Neural cell (in vitro differentiated cells): ENCODE data around the gene E4F1. TPM values are rescaled to one million over a fixed set of nuclear protein-coding genes. Genes with fewer than 3 reads are reported as not detected.

Experiments
- H2AFZ ChIP-seq: fragments of 200-600, 300-800 bp; sonication (generic), shearing (Covaris generic); 2 replicates; pipeline ENCODE4 v1.6.0; 2014; ENCODE audit warnings: low read depth, mild to moderate bottlenecking, antibody characterized with exemption, low read length, moderate library complexity
- H3F3A ChIP-seq: fragments of 200-600 bp; shearing (Covaris generic); 2 replicates; pipeline ENCODE4 v1.6.1; 2016; ENCODE audit warnings: mild to moderate bottlenecking, moderate library complexity, mixed read lengths, antibody characterized with exemption, low read length; ENCODE audit not compliant: insufficient read depth, poor library complexity, severe bottlenecking
- H3K27ac ChIP-seq: fragments of 200-600, 300-800 bp; sonication (generic), shearing (Covaris generic); 2 replicates; pipeline ENCODE4 v1.5.1; 2014; ENCODE audit warnings: mild to moderate bottlenecking, low read length, moderate library complexity
- H3K27me3 ChIP-seq: fragments of 300-800, 200-600 bp; sonication (generic), shearing (Covaris generic); 2 replicates; pipeline ENCODE4 v1.6.0; 2014; ENCODE audit warnings: mild to moderate bottlenecking, low read depth, low read length, moderate library complexity; ENCODE audit not compliant: insufficient read depth
- H3K36me3 ChIP-seq: fragments of 300-800, 200-600 bp; sonication (generic), shearing (Covaris generic); 2 replicates; pipeline ENCODE4 v1.5.1; 2014; ENCODE audit warnings: mild to moderate bottlenecking, antibody characterized with exemption, low read length, moderate library complexity; ENCODE audit not compliant: insufficient read depth
- H3K4me2 ChIP-seq: fragments of 300-800, 200-600 bp; sonication (generic), shearing (Covaris generic); 2 replicates; pipeline ENCODE4 v1.6.0; 2014; ENCODE audit warnings: mild to moderate bottlenecking, low read length
- H3K4me3 ChIP-seq: fragments of 300-800, 200-600 bp; sonication (generic), shearing (Covaris generic); 2 replicates; pipeline ENCODE4 v1.5.1; 2014; ENCODE audit warnings: mild to moderate bottlenecking, low read length, moderate library complexity
- H3K79me2 ChIP-seq: fragments of 200-600 bp; shearing (Covaris generic); replicated peaks from 2 replicates; pipeline ENCODE4 v1.6.0; 2014; ENCODE audit warnings: mild to moderate bottlenecking, low read length, moderate library complexity; ENCODE audit not compliant: insufficient read depth
- H3K9ac ChIP-seq: fragments of 300-800, 200-600 bp; sonication (generic), shearing (Covaris generic); 2 replicates; pipeline ENCODE4 v1.6.1; 2016; ENCODE audit warnings: mild to moderate bottlenecking, low read length, mixed read lengths
- H3K9me2 ChIP-seq: fragments of 200-600 bp; shearing (Covaris generic); 2 replicates; pipeline ENCODE4 v1.6.1; 2016; ENCODE audit warnings: mild to moderate bottlenecking, low read length, mixed read lengths; ENCODE audit not compliant: insufficient read depth
- H3K9me3 ChIP-seq: fragments of 200-600, 300-800 bp; sonication (generic), shearing (Covaris generic); 2 replicates; pipeline ENCODE4 v1.6.1; 2016; ENCODE audit warnings: mild to moderate bottlenecking, mixed run types, low read length, moderate library complexity, mixed read lengths
- H4K20me1 ChIP-seq: fragments of 200-600 bp; shearing (Covaris generic); 2 replicates; pipeline ENCODE4 v1.6.1; 2016; ENCODE audit warnings: mild to moderate bottlenecking, mixed run types; ENCODE audit not compliant: insufficient read depth
- EP300 ChIP-seq: fragments of 450-650 bp; conservative IDR thresholded peaks from 2 replicates; pipeline ENCODE4 v1.6.1; 2014; ENCODE audit warnings: antibody characterized with exemption, mild to moderate bottlenecking, moderate library complexity; ENCODE audit not compliant: poor library complexity, severe bottlenecking
- EZH2 ChIP-seq: fragments of 200-600, 300-800 bp; shearing (Covaris generic), sonication (generic); IDR thresholded peaks from 2 replicates; pipeline ENCODE4 v1.6.1; 2014; ENCODE audit warnings: antibody characterized with exemption, low read length, borderline replicate concordance, mild to moderate bottlenecking; ENCODE audit not compliant: insufficient read depth, poor library complexity, severe bottlenecking
- MXI1 ChIP-seq: fragments of 450-650 bp; conservative IDR thresholded peaks from 2 replicates; pipeline ENCODE4 v1.6.1; 2014; ENCODE audit warnings: antibody characterized with exemption, mild to moderate bottlenecking; ENCODE audit not compliant: poor library complexity, severe bottlenecking
- POLR2AphosphoS5 ChIP-seq: IDR thresholded peaks from 2 replicates; pipeline ENCODE4 v1.6.1; 2012
- RAD21 ChIP-seq: fragments of 450-650 bp; conservative IDR thresholded peaks from 2 replicates; pipeline ENCODE4 v1.6.1; 2014; ENCODE audit warnings: antibody characterized with exemption, mild to moderate bottlenecking, moderate library complexity
- SMC3 ChIP-seq: fragments of 450-650 bp; conservative IDR thresholded peaks from 2 replicates; pipeline ENCODE4 v1.6.1; 2014; ENCODE audit warnings: antibody characterized with exemption, mild to moderate bottlenecking, moderate library complexity; ENCODE audit not compliant: poor library complexity
- TAF1 ChIP-seq: IDR thresholded peaks from 2 replicates; pipeline ENCODE4 v1.6.1; 2012; ENCODE audit warnings: low read depth
- polyA plus RNA-seq: library from polyadenylated mRNA; depleted of rRNA; stranded (reverse); fragments of >200 nt; gene quantifications from 2 replicates; pipeline ENCODE4 v1.2.3, GENCODE V29; 2014
- TF ChIP-seq, protein P1 (sequence below): IDR thresholded peaks from 2 replicates; pipeline ENCODE4 v1.6.1; 2012; ENCODE audit warnings: borderline replicate concordance
- TF ChIP-seq, protein P2 (sequence below): fragments of 450-650 bp; IDR thresholded peaks from 2 replicates; pipeline ENCODE4 v1.5.1; 2014; ENCODE audit warnings: antibody characterized with exemption, mild to moderate bottlenecking, moderate library complexity; ENCODE audit not compliant: poor library complexity, severe bottlenecking

Gene E4F1
- polyA plus RNA-seq, 1 donor from 2014 or later, result 64.9 TPM

DNA sequence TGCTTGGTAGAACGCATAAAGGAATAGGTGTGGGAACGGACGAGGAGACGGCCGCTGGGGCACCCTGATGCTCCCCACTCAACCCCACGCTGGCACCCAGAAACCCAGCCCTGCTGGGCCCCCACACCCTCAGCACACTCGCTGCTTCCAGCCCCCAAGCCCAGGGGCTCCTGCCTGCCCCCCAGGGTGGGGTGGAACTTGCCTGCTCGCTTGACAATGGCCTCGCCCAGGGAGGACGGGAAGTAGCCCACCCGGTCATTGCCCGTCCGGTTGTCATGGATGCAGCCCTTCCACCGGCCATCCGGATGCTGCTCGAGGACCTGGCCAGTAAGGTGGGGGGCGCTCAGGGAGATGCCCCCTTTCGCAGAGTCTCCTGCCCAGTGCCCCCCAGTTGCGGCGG lies 36.9 kb upstream of the E4F1 start:
- H3K9me3 ChIP-seq, result no peaks in the 10 kb centered on the region
- H3F3A ChIP-seq, result no peaks in the 10 kb centered on the region
- no peaks in the 10 kb centered on the region for H4K20me1 ChIP-seq
- H3K9ac ChIP-seq, result no peak overlapping the region
- no peaks in the 10 kb centered on the region for H3K9me2 ChIP-seq
- no peaks in the 10 kb centered on the region for H3K79me2 ChIP-seq
- no peak overlapping the region for H3K27ac ChIP-seq
- no peak overlapping the region for H2AFZ ChIP-seq
- H3K4me2 ChIP-seq, result no peak overlapping the region
- H3K36me3 ChIP-seq, result no peaks in the 10 kb centered on the region
- H3K27me3 ChIP-seq, result no peaks in the 10 kb centered on the region
- no peak for TF ChIP-seq TAF1
- no peak for TF ChIP-seq SMC3
- TF ChIP-seq, protein P1, sequence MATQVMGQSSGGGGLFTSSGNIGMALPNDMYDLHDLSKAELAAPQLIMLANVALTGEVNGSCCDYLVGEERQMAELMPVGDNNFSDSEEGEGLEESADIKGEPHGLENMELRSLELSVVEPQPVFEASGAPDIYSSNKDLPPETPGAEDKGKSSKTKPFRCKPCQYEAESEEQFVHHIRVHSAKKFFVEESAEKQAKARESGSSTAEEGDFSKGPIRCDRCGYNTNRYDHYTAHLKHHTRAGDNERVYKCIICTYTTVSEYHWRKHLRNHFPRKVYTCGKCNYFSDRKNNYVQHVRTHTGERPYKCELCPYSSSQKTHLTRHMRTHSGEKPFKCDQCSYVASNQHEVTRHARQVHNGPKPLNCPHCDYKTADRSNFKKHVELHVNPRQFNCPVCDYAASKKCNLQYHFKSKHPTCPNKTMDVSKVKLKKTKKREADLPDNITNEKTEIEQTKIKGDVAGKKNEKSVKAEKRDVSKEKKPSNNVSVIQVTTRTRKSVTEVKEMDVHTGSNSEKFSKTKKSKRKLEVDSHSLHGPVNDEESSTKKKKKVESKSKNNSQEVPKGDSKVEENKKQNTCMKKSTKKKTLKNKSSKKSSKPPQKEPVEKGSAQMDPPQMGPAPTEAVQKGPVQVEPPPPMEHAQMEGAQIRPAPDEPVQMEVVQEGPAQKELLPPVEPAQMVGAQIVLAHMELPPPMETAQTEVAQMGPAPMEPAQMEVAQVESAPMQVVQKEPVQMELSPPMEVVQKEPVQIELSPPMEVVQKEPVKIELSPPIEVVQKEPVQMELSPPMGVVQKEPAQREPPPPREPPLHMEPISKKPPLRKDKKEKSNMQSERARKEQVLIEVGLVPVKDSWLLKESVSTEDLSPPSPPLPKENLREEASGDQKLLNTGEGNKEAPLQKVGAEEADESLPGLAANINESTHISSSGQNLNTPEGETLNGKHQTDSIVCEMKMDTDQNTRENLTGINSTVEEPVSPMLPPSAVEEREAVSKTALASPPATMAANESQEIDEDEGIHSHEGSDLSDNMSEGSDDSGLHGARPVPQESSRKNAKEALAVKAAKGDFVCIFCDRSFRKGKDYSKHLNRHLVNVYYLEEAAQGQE, result no peak
- no peak for TF ChIP-seq EZH2
- TF ChIP-seq MXI1, result no peak
- TF ChIP-seq, protein P2, sequence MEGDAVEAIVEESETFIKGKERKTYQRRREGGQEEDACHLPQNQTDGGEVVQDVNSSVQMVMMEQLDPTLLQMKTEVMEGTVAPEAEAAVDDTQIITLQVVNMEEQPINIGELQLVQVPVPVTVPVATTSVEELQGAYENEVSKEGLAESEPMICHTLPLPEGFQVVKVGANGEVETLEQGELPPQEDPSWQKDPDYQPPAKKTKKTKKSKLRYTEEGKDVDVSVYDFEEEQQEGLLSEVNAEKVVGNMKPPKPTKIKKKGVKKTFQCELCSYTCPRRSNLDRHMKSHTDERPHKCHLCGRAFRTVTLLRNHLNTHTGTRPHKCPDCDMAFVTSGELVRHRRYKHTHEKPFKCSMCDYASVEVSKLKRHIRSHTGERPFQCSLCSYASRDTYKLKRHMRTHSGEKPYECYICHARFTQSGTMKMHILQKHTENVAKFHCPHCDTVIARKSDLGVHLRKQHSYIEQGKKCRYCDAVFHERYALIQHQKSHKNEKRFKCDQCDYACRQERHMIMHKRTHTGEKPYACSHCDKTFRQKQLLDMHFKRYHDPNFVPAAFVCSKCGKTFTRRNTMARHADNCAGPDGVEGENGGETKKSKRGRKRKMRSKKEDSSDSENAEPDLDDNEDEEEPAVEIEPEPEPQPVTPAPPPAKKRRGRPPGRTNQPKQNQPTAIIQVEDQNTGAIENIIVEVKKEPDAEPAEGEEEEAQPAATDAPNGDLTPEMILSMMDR, result no peak
- no peak for TF ChIP-seq POLR2AphosphoS5
- TF ChIP-seq EP300, result no peak
- TF ChIP-seq RAD21, result no peak
- H3K4me3 ChIP-seq, result no peak overlapping the region

DNA sequence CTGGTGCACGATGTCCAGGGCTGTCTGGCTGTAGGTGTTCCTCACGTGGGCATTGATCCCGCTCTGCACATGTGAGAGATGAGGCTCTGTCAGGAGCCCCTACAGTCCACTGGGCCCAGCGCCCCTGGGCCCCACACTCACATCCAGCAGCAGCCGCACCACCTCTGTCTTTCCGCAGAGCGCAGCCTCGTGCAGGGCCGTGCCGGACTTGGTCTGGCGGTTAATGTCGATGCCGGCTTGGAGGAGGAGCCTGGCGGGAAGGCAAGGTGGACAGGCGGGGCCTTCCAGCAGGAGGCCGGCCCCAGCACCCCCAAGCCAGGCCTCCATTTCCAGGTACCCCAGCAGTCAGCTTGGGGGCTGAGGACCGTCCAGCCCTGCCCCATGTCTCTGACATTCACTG lies 36.2 kb upstream of the E4F1 start:
- H2AFZ ChIP-seq, result no peak overlapping the region
- no peaks in the 10 kb centered on the region for H4K20me1 ChIP-seq

DNA sequence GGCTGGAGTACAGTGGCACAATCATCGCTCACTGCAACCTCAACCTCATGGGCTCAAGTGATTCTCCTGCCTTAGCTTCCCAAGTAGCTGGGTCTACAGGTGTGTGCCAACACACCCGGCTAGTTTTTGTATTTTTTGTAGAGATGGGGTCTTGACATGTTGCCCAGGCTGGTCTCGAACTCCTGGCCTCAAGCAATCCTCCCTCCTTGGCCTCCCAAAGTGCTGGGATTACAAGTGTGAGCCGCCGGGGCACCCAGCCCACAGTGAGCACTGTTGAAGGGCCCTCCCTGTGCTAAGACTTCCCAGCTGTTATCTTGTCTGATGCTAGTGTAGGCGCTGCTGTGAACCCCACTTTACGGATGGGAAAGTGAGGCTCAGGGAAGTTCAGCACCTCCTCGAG lies 35.0 kb upstream of the E4F1 start:
- H3K4me3 ChIP-seq, result no peak overlapping the region
- no peak overlapping the region for H3K9ac ChIP-seq
- H3K9me2 ChIP-seq, result no peaks in the 10 kb centered on the region
- H3K79me2 ChIP-seq, result no peaks in the 10 kb centered on the region
- TF ChIP-seq TAF1, result no peak
- TF ChIP-seq POLR2AphosphoS5, result no peak
- TF ChIP-seq MXI1, result no peak
- TF ChIP-seq, protein P1, result no peak
- TF ChIP-seq, protein P2, result no peak
- no peak for TF ChIP-seq RAD21
- TF ChIP-seq EP300, result no peak
- TF ChIP-seq EZH2, result no peak
- no peak for TF ChIP-seq SMC3
- H3K4me2 ChIP-seq, result no peak overlapping the region
- no peaks in the 10 kb centered on the region for H3K27me3 ChIP-seq
- no peaks in the 10 kb centered on the region for H3K9me3 ChIP-seq
- no peaks in the 10 kb centered on the region for H3K36me3 ChIP-seq
- no peak overlapping the region for H3K27ac ChIP-seq
- H4K20me1 ChIP-seq, result no peaks in the 10 kb centered on the region
- H3F3A ChIP-seq, result no peaks in the 10 kb centered on the region
- H2AFZ ChIP-seq, result no peak overlapping the region

More for the DNA sequence above, 36.2 kb upstream of the E4F1 start:
- Histone ChIP-seq H3K4me3 (no peak overlapping the region), H3K4me2 (no peak overlapping the region), H3F3A (no peaks in the 10 kb centered on the region), H3K9me2 (no peaks in the 10 kb centered on the region), H3K27me3 (no peaks in the 10 kb centered on the region), H3K36me3 (no peaks in the 10 kb centered on the region), H3K27ac (no peak overlapping the region), H3K9ac (no peak overlapping the region), H3K9me3 (no peaks in the 10 kb centered on the region), H3K79me2 (no peaks in the 10 kb centered on the region)
- TF ChIP-seq TAF1 (no peak), EZH2 (no peak)
